GM18519 (cell line): ENCODE data around the gene SLC35F3.

ENCODE experiments used
- ATAC-seq: cut with Tn5 transposase; IDR thresholded peaks from one replicate; pipeline ENCODE4 v1.9.1; 2021; ENCODE audit warnings: mild to moderate bottlenecking, moderate library complexity; ENCODE audit not compliant: unreplicated experiment, low FRiP score

Gene SLC35F3

DNA sequence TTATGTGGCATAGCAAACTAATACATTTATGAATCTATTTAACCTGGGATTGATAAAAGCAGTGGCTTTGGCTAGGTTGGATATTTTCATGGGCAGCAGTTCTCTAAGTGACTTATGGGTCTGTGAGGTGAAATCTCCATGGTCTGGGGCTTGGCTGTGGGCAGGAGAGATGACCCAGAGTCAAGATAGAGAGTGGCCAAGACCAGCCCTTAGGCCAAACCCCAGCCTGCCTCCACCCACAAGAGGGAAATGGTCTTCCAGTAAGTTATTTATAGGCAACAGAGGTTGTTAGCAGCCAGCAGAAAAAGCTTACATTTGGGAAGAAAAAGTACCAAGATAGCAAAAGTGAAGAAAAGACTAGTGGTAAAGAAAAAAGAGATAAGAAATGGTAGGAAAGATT lies 61.4 kb downstream of the SLC35F3 start:
- no peak for ATAC-seq

GRCh38 chr1:233971753-233972152 lies 67.3 kb downstream of the SLC35F3 start:
- no peak for ATAC-seq

GRCh38 chr1:233972563-233972950 lies 68.1 kb downstream of the SLC35F3 start:
- ATAC-seq, result no peak

DNA sequence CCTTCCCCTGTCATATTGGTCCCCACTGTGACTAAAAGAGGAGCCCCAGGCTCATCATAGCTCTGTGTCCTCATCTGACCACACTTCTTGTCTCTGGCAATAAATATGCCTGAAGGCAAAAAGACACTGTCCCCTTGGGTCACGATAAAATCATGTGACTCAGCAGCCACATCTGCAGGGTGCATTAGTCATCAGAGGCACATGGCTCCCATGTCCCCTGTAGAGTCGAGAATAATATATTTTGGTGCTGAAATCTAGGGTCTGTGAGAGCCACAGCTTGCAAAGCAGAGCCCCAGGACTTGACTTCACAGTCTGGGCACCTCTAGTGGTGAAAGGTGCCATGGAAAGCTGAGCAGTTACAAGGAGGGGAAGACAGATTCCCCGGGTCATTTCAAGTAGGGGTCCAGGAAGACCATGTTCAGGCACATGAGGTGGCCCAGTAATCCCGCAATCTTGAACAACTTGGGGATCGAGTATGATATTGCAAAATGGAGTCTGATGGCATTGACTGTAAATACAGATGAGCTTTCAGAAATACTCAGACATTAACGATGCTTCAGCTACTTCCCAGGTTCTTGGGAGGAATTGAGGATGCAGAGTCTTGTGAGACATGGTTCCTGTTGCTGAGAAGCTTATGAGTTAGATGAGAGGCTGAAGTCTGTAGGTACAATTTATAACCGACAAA lies 68.6 kb downstream of the SLC35F3 start:
- no peak for ATAC-seq

DNA sequence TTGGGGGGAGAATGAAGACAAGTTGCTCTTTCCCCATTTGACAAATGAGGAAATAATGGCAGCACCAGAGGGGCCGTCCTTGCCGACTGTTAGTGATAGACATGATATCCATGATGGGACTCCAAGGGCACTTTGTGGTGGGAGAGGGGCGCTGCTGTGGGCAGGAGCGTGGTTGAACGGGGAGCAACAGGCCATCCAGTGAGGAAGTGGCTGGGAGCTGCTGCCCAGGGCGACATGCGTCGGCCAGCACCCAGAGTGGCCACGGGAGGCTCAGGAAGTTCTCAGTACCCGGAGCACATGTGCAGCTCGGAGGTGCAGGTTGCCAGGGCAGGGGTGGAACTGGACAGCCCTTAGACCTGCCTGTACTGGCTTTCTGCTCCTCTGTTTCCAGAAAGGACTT lies 71.0 kb downstream of the SLC35F3 start:
- no peak for ATAC-seq

DNA sequence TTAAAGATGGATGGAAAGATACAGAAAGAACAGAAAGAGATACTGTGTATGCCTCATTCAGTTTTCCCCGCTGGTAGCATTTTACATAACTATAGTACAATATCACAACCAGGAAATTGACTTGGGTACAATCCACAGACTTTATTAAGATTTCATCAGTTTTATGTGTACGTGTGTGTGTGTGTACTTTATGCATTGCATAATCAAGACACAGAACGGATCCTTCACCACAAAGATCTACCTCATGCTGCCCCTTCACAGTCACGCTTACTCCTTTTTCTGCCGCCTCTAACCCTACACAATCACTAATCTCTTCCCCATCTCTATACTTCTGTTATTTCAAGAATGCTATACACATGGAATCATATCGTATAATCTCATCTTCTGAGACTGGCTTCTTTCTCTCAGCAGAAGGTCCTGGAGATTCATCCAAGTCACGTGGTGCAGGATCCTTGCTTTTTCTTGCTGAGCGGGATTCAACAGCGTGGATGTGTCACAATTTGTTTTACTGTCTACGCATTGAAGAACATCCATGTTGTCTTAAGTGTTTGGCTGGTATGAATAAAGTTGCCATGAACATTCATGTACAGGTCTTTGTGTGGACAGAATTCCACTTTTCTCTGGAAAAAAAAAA lies 76.7 kb downstream of the SLC35F3 start:
- ATAC-seq, result no peak

GRCh38 chr1:233982827-233983518 lies 78.5 kb downstream of the SLC35F3 start:
- ATAC-seq, result no peak

- no peak for ATAC-seq
These were observed 79.3 kb downstream of the SLC35F3 start for GRCh38 chr1:233983811-233984210.

- no peak for ATAC-seq
These were observed 84.7 kb downstream of the SLC35F3 start for GRCh38 chr1:233988963-233989696.

- no peak for ATAC-seq
These were observed 86.0 kb downstream of the SLC35F3 start for GRCh38 chr1:233990486-233990885.

GRCh38 chr1:233993651-233994050 lies 89.2 kb downstream of the SLC35F3 start:
- no peak for ATAC-seq

GRCh38 chr1:233994112-233994511 lies 89.6 kb downstream of the SLC35F3 start:
- ATAC-seq, result no peak

DNA sequence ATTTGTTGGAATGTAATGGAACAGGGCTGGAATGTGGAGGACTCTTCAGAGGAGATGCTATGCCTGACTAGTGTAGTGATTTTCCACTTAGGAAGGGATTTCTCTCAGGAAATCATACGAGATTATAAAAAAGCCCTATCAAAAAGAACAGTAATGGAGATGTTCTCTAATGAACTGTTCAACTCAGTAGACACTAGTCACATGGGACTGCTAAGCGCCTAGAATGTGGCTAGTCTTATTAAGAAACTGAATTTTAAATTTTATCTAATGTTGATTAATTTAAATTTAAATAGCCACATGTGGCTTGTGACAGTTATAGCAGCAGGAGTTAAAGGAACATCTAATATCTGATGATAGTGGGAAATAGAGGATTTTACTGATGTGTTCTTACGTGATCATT lies 94.0 kb downstream of the SLC35F3 start:
- no peak for ATAC-seq

DNA sequence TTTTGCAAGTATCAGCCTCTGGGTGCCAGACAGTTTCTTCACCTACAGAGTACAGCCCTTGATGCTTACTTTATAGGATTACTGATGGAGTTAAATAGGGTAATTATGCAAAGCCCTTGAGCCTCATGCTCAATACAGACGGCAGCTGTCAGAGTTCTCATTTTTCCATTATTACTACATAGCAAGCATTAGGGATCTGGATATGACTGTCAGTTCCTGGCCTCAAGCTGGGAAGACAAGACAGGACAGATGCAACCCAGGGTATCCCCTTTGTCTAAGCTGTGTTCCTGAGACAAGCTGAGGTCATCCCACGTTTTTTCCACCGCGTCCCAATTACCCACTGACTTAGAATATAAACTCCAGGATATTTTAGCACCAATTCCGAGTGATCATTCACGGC lies 94.4 kb downstream of the SLC35F3 start:
- ATAC-seq, result no peak

DNA sequence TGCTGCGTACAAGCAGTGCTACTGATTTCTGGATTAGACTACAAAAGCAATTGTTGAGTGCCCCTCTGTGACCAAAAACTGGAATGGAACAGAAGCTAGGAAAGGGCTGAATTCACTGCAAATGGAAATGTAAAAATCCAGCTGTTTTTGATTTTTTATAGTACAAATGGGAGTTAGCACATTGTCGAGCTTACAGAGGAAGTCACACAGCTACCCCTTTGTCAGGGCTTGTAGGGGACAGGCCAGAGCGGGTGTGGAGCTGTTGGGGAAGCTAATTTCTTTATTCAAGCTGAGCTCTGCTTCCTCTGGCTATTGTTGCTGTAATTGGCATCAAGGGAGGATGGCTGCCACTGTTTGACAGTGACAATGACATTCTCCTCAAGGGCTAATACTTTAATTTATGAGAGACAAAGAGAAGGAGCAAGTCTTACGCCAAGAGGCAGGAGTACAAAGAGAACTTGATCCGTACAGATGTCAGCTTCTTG lies 96.1 kb downstream of the SLC35F3 start:
- no peak for ATAC-seq

GRCh38 chr1:234001817-234002216 lies 97.3 kb downstream of the SLC35F3 start:
- no peak for ATAC-seq

GRCh38 chr1:234004591-234004990 lies 100.1 kb downstream of the SLC35F3 start:
- no peak for ATAC-seq

- ATAC-seq, result no peak
These were observed 103.2 kb downstream of the SLC35F3 start for GRCh38 chr1:234007684-234008083.

DNA sequence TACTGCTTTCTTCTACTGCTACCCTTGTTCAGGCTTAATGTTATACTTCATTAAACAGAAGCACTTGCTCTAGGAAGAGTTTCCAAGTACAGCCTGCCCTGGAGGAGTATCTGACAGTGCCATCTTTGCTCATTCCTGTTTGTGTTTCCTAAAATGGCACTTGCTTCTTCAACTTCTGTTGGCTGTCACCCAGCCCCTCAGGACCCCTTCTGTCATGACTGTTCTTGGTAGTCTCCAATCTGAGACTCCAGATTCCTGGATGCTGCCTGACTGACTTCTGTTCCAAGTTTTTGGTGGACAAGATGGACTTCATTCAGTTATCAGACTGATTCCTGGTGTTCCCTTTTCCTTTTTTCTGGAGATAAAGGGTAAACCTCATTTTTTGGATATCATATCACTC lies 104.1 kb downstream of the SLC35F3 start:
- no peak for ATAC-seq

GRCh38 chr1:234009668-234010067 lies 105.2 kb downstream of the SLC35F3 start:
- no peak for ATAC-seq

GRCh38 chr1:234014208-234014607 lies 109.7 kb downstream of the SLC35F3 start:
- no peak for ATAC-seq
